Mucosa of stomach (tissue), 1 donor: Measurements from ENCODE around the gene FAF1.

Experiments used
- H3K27me3 ChIP-seq: one replicate; pipeline ENCODE4 v1.7.0; 2013; ENCODE audit warnings: mild to moderate bottlenecking, low read length; ENCODE audit not compliant: control insufficient read depth, insufficient read depth
- H3K36me3 ChIP-seq: one replicate; pipeline ENCODE4 v1.7.0; 2013; ENCODE audit warnings: low read length; ENCODE audit not compliant: control insufficient read depth, insufficient read depth
- H3K4me1 ChIP-seq: one replicate; pipeline ENCODE4 v1.7.0; 2013; ENCODE audit warnings: mild to moderate bottlenecking, low read length; ENCODE audit not compliant: control insufficient read depth, insufficient read depth
- H3K4me3 ChIP-seq: one replicate; pipeline ENCODE4 v1.7.0; 2013; ENCODE audit warnings: low read length
- H3K9ac ChIP-seq: one replicate; pipeline ENCODE4 v1.7.0; 2013; ENCODE audit warnings: mild to moderate bottlenecking, low read length, moderate library complexity
- H3K9me3 ChIP-seq: one replicate; pipeline ENCODE4 v1.7.0; 2013; ENCODE audit warnings: mild to moderate bottlenecking, low read length, moderate library complexity; ENCODE audit not compliant: control insufficient read depth
- donor health status: Pancreatic carcinoma.

Gene FAF1

DNA sequence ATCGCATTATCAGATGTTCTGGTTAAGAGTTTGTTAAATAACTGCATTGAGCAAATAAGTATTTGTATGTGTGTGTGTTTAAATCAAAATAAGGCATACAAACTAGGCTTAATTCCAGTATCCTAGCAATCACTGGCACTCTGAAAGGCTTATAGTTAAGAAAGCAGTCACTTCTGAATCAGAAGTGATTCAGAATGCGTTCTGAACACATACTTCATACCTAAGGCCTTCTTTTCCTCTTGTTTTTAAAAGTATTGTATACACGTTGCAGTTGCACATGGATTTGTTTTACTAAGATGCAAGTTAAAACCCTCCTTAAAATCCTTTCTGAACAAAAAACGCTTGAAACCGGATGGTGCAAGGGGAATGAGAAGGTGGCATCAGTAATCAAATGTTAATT is 298.4 kb downstream of the FAF1 start:
- Histone ChIP-seq H3K9ac (no peak overlapping the region), H3K4me1 (no peaks in the 10 kb centered on the region), H3K36me3 (no peaks in the 10 kb centered on the region), H3K27me3 (no peaks in the 10 kb centered on the region), H3K4me3 (no peak overlapping the region), H3K9me3 (no peaks in the 10 kb centered on the region)

- Histone ChIP-seq H3K4me3 (no peak overlapping the region), H3K9ac (no peak overlapping the region)
These were observed 300.9 kb downstream of the FAF1 start for GRCh38 chr1:50659107-50659662.

GRCh38 chr1:50658459-50659076 is 301.5 kb downstream of the FAF1 start:
- Histone ChIP-seq H3K27me3 (no peaks in the 10 kb centered on the region), H3K36me3 (no peaks in the 10 kb centered on the region), H3K4me3 (no peak overlapping the region), H3K9ac (no peak overlapping the region), H3K4me1 (no peaks in the 10 kb centered on the region), H3K9me3 (no peaks in the 10 kb centered on the region)

More at GRCh38 chr1:50659107-50659662, 300.9 kb downstream of the FAF1 start:
- Histone ChIP-seq H3K27me3 (no peaks in the 10 kb centered on the region), H3K9me3 (no peaks in the 10 kb centered on the region), H3K4me1 (no peaks in the 10 kb centered on the region), H3K36me3 (no peaks in the 10 kb centered on the region)

DNA sequence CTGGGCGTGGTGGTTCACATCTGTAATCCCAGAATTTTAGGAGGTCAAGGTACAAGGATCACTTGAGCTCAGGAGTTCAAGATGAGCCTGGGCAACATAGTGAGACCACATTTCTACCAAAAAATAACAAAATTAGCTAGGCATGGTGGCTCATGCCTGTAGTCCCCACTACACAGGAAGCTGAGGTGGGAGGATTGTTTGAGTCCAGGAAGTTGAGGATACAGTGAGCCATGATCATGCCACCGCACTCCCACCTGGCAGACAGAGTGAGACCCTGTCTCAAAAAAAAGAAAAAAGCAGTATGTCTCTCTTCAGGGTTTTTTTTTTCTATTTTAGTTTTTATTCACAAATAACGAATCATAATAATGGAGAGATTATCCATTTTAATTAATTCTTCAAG is 303.1 kb downstream of the FAF1 start:
- Histone ChIP-seq H3K36me3 (no peaks in the 10 kb centered on the region), H3K4me1 (no peaks in the 10 kb centered on the region), H3K4me3 (no peak overlapping the region), H3K27me3 (no peaks in the 10 kb centered on the region), H3K9ac (no peak overlapping the region), H3K9me3 (no peaks in the 10 kb centered on the region)

- Histone ChIP-seq H3K27me3 (no peaks in the 10 kb centered on the region), H3K4me3 (no peak overlapping the region), H3K36me3 (no peaks in the 10 kb centered on the region), H3K4me1 (no peaks in the 10 kb centered on the region), H3K9me3 (no peaks in the 10 kb centered on the region), H3K9ac (no peak overlapping the region)
These were observed 308.4 kb downstream of the FAF1 start for GRCh38 chr1:50651476-50652263.

DNA sequence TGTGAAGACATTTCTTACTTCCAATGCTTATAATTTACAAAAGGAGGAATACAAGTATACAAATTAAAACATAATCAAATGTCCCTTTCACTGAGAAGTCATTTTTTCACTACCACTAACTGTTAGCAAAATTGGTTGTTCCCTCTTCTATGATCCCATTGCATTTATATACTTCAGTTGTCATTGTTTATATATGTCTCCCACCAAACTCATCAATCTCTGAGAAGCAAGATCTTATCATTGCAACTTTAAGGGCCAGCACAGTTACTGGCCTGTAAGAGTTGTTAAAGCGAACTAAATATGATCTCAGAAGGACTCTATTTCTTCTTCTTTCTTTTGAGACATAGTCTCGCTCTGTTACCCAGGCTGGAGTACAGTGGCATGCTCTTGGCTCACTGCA is 313.5 kb downstream of the FAF1 start:
- no peaks in the 10 kb centered on the region for H3K27me3 ChIP-seq
- H3K9ac ChIP-seq = no peak overlapping the region
- no peaks in the 10 kb centered on the region for H3K36me3 ChIP-seq
- H3K4me3 ChIP-seq = no peak overlapping the region
- H3K9me3 ChIP-seq = no peaks in the 10 kb centered on the region
- no peaks in the 10 kb centered on the region for H3K4me1 ChIP-seq

DNA sequence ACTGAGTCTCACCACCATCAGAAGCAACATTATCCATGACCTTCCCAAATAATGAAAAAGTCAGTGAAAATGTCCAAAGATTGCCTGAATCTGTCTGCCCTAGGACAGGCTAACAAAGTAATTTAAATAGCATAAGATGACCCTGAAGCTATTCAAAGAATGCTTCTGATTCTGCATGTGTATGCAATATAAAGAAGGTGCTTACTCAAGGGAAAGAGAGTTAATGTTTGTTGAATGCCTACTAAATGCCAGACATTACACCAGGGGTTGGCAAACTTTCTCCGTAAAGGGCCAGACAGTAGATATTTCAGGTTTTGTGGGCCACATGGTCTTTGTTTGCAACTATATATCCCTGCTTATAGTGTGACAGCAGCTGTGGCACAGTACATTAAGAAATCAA is 314.9 kb downstream of the FAF1 start:
- Histone ChIP-seq H3K9me3 (no peaks in the 10 kb centered on the region), H3K36me3 (no peaks in the 10 kb centered on the region), H3K9ac (no peak overlapping the region), H3K4me3 (no peak overlapping the region), H3K4me1 (no peaks in the 10 kb centered on the region), H3K27me3 (no peaks in the 10 kb centered on the region)

GRCh38 chr1:50644447-50645105 is 315.5 kb downstream of the FAF1 start:
- Histone ChIP-seq H3K27me3 (no peaks in the 10 kb centered on the region), H3K9me3 (no peaks in the 10 kb centered on the region), H3K36me3 (no peaks in the 10 kb centered on the region), H3K9ac (no peak overlapping the region), H3K4me3 (no peak overlapping the region), H3K4me1 (no peaks in the 10 kb centered on the region)

DNA sequence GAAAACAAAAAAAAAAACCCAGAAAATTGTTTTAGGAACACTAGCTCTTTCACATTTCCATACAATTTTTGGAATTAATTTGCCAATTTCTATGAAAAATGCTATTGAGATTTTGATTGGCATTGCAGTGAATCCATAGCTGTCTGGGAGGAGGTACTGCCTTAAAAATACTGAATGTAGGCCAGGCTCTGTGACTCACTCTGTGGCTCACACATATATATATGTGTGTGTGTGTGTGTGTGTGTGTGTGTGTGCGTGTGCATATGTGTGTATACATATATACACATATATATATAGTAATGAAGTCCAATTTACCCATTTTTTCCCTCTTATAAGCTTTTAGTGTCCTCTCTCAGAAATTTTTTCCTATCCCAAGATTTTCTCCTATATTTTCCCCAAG is 322.6 kb downstream of the FAF1 start:
- Histone ChIP-seq H3K27me3 (no peaks in the 10 kb centered on the region), H3K4me1 (no peaks in the 10 kb centered on the region), H3K9me3 (no peaks in the 10 kb centered on the region), H3K9ac (no peak overlapping the region), H3K4me3 (no peak overlapping the region), H3K36me3 (no peaks in the 10 kb centered on the region)

DNA sequence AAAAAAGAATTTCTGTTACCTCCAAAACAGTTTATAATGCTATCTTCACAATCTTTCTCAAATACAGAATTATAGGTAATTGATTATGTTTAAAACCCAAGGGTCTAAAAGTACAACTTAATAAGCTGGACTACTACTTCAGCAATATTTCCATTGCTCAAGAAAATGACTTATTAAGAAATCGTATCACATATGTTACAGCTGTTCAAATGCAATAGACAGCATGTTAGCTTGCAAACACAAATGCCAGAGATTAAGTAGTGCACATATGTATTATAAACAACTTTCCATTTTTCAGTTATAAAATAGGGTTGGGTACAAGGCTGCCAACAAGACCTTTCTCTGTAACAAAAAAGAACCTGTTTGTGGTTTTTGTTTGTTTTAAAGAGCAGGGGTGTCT is 325.8 kb downstream of the FAF1 start:
- H3K36me3 ChIP-seq = no peaks in the 10 kb centered on the region
- H3K4me3 ChIP-seq = no peak overlapping the region
- no peaks in the 10 kb centered on the region for H3K27me3 ChIP-seq
- no peaks in the 10 kb centered on the region for H3K4me1 ChIP-seq
- H3K9me3 ChIP-seq = no peaks in the 10 kb centered on the region
- H3K9ac ChIP-seq = no peak overlapping the region

DNA sequence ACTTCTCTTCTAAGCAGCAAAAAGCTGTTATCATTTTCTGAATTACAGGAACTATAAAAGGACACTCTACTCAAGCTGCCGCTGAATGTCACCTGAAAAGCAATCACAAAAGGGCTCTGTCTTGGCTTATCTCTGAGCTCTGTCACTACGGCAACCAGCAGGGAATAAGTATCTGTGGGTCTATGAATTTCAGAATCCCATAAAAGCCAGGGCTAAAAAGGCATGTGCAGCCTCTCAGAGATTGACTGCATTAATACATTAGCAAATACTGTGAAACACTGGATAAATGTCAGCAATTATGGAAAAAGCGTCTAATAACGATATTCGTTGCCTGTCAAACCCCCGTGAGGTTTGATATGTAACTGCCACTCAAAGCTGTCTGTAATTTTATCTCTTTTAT is 326.6 kb downstream of the FAF1 start:
- no peaks in the 10 kb centered on the region for H3K4me1 ChIP-seq
- H3K36me3 ChIP-seq = no peaks in the 10 kb centered on the region
- H3K9ac ChIP-seq = no peak overlapping the region
- H3K9me3 ChIP-seq = no peaks in the 10 kb centered on the region
- no peaks in the 10 kb centered on the region for H3K27me3 ChIP-seq
- H3K4me3 ChIP-seq = no peak overlapping the region

DNA sequence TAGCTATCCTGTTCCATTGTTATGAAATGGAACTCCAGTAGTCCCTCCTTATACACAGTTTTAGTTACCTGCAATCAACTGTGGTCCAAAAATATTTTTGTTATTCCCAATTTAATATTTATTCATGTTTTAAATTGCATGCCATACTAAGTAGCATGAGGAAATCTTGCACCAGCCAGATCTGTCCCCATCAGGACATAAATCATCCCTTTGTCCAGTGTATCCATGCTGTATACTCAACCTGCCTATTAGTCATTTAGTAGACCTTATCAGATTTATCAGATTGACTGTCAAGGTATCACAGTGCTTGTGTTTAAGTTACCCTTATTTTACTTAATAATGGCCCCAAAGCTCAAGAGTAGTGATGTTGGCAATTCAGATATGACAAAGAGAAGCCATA is 328.9 kb downstream of the FAF1 start:
- Histone ChIP-seq H3K4me3 (no peak overlapping the region), H3K9me3 (no peaks in the 10 kb centered on the region), H3K4me1 (no peaks in the 10 kb centered on the region), H3K9ac (no peak overlapping the region), H3K27me3 (no peaks in the 10 kb centered on the region), H3K36me3 (no peaks in the 10 kb centered on the region)
